HG03571 (cell line): Measurements from ENCODE around the gene CARMIL3.
"Not testable (repeated sequence)": the region's sequence is repeated elsewhere in the genome, so short reads cannot be mapped to it uniquely, and the experiment has no call there.

Experiments
- ATAC-seq: cut with Tn5 transposase; IDR thresholded peaks from one replicate; pipeline ENCODE4 v1.9.1; 2021; ENCODE audit not compliant: unreplicated experiment

The CARMIL3 gene

GRCh38 chr14:24038686-24039085, 13.1 kb upstream of the CARMIL3 start:
- no peak for ATAC-seq

GRCh38 chr14:24040692-24041091, 11.1 kb upstream of the CARMIL3 start:
- ATAC-seq = no peak

DNA sequence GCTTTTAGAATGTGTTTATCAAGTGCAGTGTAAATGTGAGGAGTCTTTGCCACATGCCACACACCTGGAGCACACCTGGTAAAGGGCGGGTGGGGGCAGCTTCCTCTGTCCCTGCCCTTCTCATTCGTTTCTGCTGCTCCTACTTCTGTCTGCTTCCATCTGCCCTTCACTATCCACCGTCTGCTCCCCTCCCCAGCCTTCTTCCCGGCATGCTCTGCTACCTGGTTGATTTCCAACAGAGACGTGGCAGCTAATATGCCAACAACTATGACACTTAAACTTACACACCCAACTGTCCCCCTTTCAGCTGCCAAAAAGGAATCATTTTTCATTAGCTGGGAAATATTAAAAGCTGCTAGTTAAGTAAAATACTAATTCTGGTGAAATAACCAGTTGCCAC, 9.1 kb upstream of the CARMIL3 start:
- ATAC-seq = no peak

DNA sequence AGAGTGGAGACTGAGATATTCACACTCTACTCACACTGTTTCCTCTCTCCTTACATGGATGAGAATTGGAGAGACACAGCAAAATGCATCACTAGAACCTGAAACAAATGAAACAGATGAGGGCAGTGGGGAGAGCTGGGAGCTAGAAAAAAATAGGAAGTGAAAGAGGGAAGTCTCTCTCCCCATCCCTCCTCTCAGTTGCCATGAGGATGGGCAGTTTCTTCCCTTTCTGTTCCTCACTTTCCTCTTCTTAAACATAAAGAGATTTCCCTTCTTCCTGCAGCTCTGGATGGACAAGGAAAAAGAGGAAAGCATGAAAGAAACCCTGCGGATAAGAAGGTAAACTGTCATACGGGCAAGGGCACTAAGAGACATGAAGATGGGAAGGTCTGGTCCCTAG, 2.8 kb upstream of the CARMIL3 start:
- not testable (repeated sequence) for ATAC-seq

DNA sequence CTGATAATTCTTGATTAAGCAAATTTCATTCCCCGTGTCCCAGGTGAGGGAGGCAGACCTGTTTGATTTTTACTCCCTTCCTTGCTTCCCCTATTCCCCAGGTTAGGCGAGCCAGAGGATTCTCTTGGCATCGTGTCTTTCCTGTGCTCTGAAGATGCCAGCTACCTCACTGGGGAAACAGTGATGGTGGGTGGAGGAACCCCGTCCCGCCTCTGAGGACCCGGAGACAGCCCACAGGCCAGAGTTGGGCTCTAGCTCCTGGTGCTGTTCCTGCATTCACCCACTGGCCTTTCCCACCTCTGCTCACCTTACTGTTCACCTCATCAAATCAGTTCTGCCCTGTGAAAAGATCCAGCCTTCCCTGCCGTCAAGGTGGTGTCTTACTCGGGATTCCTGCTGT, 1.1 kb upstream of the CARMIL3 start:
- not testable (repeated sequence) for ATAC-seq

DNA sequence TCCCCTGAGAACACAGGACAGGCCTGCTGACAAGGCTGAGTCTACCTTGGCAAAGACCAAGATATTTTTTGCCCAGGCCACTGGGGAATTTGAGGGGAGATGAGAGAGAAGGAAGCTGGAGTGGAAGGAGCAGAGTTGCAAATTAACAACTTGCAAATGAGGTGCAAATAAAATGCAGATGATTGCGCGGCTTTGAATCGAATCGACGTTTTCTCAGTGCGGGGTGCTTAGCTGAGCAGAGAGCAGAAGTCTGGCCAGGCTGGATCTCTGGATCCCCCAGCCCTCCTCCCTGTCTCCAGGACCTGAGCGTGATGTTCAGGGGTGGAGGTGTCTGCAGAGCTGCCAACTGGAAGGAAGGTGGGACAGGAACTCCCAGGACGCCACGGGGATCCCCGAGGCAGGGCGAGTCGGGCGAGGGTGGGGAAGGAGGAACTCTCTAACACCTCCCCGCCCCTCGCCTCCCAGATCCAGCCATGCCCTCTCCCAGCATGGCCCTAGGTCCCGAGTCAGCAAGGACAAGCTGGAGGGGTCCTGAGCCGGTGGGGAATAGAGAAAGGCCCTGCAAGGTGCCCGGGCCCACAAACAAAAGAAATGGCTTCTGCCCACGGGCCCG, 527 bp upstream of the CARMIL3 start:
- no peak for ATAC-seq

DNA sequence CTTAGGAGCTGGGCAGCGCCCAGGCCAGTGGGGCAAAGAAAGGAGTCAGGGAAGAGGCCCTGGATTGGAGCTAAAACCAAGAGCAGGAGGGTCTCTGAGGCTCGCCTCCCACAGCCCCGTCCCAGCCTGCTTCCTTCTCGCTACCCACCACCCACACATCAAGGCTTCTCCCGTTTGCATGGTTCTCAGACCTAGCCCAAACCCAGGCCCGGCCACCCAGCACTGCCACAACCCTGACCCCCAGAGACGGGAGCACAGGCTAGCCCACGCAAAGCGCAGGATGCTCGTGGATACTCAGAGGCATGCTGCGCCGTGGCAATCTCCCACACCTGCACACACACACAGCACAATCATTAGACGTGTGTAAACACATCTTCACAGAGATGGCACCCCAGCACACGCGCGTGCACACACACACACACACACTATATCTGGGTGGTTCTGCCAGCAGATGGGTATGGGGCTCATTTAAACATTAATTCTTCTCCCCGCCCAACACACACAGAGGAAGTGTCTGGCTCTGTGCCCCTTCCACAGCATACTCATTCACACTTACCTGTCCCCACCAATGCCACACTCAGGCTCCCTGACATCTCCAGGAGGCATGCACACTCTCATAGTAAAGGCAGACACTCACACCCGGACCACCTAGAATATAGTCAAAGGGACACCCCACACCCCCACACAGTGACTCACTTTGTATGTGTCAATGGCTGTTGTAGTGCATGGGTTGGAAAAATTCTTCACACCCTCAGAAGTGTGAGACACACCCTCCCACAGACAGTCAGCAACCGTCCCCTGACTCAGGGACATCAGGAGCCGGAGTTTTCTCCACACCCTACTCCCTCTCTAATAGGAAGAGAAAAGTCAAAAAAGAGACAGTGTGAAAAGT, 1.1 kb downstream of the CARMIL3 start:
- ATAC-seq = no peak

DNA sequence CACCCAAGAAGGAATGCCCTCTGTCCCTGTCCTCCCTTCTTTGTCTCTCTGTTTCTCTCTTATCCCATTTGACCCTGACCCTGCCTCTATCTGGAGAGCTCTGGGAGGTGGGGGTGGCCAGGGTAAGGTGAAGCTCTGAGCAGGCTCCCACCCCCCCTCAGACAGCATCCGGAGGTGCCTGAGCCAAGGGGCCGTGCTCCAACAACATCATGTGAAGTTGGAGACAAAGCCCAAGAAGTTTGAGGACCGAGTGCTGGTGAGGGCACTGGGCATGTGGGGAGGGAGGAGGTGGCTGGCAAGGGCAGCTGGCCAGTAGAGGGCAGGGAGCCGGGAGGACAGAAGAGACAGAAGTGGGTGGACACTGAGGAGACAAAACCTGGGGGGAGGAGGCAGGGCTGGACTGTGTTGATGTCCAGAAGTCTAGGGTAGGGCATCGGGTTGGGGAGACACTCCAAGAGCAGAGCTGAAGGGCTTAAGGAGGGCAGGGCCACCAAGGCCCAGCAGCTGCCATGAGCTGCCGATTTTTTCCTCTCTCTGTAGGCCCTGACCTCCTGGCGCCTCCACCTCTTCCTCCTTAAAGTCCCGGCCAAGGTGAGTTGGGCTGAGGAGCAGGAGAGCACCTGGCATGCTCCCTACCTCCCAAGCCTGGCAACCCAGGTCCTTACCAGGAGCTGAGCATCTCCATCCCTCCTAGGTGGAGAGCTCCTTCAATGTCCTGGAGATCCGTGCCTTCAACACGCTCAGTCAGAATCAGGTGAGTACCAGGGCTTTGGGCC, 1.9 kb downstream of the CARMIL3 start:
- no peak for ATAC-seq

DNA sequence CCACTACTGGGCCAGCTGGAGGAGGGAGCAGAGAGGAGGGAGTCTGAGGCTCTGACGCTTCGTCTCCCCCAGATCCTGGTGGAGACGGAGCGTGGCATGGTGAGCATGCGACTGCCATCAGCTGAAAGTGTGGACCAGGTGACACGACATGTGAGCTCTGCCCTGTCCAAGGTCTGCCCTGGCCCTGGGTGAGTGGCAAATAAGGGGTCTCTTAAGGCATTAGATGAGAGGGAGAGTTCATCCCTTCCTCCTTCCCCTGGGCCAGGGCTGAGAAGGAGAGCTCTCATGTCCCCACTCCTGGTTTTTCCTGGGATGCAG, 2.5 kb downstream of the CARMIL3 start:
- no peak for ATAC-seq

GRCh38 chr14:24054646-24055045, 2.8 kb downstream of the CARMIL3 start:
- no peak for ATAC-seq

DNA sequence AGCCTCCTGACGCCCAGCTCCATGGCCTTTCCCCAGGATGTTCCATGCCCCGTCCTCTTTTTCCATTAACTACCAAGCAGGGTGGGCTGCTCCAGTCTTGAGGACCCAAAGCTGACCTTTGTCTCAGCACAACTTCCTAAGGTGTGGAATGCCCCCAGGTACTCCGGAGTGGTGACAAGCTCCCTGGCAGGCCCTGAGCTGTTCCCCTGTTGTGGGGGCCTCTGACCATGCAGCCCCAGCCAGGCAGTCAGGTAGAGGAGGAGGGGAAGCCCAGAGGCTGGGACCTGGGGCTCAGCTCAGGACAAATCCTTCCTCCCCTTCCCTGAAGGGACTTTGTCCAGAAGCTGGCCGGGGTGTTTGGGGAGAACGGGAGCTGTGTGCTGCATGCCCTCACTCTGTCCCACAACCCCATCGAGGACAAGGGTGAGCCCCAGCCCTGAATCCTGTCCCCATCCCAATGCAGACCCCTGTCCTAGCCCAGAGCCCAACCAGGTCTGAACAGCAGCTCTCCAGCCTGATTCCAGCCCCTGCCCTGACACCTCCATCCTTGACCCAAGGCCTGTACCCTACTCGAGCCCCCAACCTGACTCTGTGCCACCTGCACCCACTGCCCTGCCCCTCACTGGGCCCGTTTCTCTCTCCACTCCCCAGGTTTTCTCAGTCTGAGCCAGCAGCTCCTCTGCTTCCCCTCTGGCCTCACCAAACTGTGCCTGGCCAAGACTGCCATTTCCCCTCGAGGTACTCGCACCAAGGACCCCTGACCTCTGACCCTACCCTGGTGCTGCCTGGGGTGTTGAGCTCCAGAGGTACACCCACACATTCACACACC, 4.4 kb downstream of the CARMIL3 start:
- no peak for ATAC-seq

- no peak for ATAC-seq
Observed at GRCh38 chr14:24056800-24057184, 5.0 kb downstream of the CARMIL3 start.

GRCh38 chr14:24057271-24057670, 5.5 kb downstream of the CARMIL3 start:
- ATAC-seq = no peak

- no peak for ATAC-seq
Observed at GRCh38 chr14:24057867-24058259, 6.1 kb downstream of the CARMIL3 start.

DNA sequence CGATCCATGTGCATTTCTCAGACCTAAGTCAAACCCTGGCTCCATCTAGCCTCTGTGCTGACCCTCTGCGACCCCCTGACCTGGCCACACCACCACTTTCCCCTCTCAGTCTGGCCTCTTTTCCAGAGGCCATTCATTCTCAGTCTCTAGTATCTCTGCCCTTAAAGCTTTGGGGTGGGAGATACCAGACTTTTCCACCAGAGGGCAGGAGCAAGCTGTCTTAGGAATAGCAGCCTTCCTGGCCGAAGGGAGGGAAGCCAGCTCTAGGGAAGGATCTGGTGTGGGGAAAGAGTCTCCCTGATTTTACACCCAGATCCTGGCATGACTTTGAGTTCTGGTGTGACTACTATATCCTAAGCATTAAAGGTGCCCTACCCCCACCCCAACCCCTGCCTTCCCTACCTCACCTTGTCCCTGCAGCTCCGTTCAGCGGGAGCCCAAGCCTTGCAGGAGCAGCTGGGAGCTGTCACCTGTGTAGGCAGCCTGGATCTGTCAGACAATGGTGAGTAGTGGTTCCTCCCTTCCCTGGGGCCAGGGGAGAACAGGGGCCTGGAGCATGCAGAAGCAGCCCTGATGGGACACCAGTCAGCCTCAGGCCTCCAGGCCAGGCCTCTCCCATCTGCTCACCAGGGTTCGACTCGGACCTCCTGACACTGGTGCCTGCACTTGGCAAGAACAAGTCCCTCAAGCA, 6.6 kb downstream of the CARMIL3 start:
- no peak for ATAC-seq

- no peak for ATAC-seq
Observed at GRCh38 chr14:24058951-24059475, 7.2 kb downstream of the CARMIL3 start.

DNA sequence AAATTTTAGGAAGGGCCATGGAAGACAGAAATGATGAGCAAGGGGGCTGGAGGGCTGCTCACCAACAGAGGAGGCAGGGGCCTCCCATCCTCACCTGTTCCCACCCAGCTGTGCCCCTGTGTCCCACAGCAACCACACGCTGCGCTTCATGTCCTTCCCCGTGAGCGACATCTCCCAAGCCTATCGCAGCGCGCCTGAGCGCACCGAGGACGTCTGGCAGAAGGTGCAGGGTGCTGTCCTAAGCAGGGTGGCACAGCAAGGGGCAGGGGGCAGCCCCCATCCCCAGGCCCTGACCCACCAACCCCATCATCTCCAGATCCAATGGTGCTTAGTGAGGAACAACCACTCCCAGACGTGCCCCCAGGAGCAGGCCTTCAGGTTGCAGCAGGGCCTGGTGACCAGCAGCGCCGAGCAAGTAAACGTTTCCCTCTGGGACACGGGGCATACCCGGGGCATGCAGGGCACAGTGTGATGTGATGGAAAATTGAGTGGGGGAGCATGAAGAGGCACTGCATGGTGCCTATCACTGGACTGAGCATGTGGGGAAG, 8.1 kb downstream of the CARMIL3 start:
- ATAC-seq = no peak

DNA sequence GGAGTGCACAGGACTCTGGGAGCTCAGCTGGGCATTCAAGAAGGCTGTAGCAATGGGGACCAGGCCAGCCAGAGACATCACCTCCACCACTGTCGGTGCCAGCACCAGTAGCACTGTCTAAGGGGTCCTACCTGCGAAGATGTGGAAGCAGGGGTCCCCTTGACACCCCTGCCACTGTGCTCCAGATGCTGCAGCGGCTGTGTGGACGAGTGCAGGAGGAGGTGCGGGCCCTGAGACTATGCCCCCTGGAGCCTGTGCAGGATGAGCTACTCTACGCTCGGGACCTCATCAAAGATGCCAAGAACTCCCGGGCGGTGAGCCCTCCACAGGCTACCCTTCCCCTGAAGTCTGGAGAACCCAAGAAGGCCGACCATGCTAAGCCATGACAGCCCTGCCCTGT, 8.6 kb downstream of the CARMIL3 start:
- ATAC-seq = no peak

DNA sequence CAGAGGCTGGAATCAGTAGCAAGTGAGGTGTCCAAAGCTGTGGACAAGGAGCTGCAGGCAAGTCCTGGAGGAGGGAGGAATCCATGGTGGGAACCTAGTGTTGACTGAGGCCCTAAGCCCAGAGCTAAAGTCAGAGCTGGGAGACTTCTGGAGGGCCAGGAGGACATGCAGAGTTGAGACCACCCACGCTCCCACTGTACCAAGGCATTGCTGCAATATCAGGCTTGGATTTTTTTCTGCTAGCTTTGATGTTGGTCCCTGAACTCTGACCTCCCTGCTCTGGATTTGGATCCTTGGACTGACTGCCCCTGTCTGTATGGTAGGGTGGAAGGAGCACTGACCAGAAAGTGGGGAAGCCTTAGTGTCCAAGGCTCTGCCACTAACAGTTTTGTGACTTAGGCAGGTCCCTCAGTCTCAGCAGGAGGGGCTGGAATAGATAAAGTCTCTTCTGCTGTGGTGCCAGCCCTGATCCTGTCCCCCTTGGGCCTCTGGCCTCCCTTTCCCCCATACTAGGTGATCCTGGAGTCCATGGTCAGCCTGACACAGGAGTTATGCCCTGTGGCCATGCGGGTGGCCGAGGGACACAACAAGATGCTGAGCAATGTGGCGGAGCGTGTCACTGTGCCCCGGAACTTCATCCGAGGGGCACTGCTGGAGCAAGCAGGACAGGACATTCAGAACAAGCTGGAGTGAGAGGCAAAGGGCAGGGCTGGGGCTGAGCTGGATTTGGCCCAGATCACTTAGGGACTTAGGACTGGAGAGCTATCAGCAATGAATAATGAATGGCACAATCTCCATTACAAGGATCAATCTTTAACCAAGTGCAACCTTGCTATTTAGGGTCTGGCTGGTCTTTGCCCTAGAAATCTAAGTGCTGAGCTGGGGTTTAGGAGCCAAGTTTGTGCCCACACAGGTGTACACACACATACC, 9.4 kb downstream of the CARMIL3 start:
- ATAC-seq = no peak
